HG03354 (cell line): ENCODE results near the gene BTBD16.

ENCODE experiments used
- ATAC-seq: cut with Tn5 transposase; IDR thresholded peaks from one replicate; pipeline ENCODE4 v1.9.1; 2021; ENCODE audit warnings: mild to moderate bottlenecking; ENCODE audit not compliant: unreplicated experiment, poor library complexity, severe bottlenecking

BTBD16 gene

GRCh38 chr10:122271076-122271475 is at the start of gene BTBD16:
BTBD16 (plus strand) TSS chr10:122271296; CDS start chr10:122275082, 3,786 bp downstream.
- no peak for ATAC-seq

GRCh38 chr10:122221958-122222357 is 49.1 kb upstream of the BTBD16 start:
- ATAC-seq: no peak

- ATAC-seq: no peak
These were observed 48.5 kb upstream of the BTBD16 start for GRCh38 chr10:122222638-122223037.

GRCh38 chr10:122224159-122224558 is 46.9 kb upstream of the BTBD16 start:
- no peak for ATAC-seq

GRCh38 chr10:122225330-122225729 is 45.8 kb upstream of the BTBD16 start:
- ATAC-seq: no peak

GRCh38 chr10:122227754-122228153 is 43.3 kb upstream of the BTBD16 start:
- ATAC-seq: no peak

GRCh38 chr10:122229666-122230065 is 41.4 kb upstream of the BTBD16 start:
- ATAC-seq: no peak

GRCh38 chr10:122230222-122230621 is 40.9 kb upstream of the BTBD16 start:
- no peak for ATAC-seq

- ATAC-seq: no peak
These were observed 38.3 kb upstream of the BTBD16 start for GRCh38 chr10:122232769-122233168.

GRCh38 chr10:122233857-122234348 is 37.2 kb upstream of the BTBD16 start:
- no peak for ATAC-seq

GRCh38 chr10:122234416-122234815 is 36.7 kb upstream of the BTBD16 start:
- no peak for ATAC-seq

- no peak for ATAC-seq
These were observed 34.3 kb upstream of the BTBD16 start for GRCh38 chr10:122236690-122237306.

GRCh38 chr10:122237331-122237990 is 33.6 kb upstream of the BTBD16 start:
- ATAC-seq: no peak

- ATAC-seq: no peak
These were observed 31.4 kb upstream of the BTBD16 start for GRCh38 chr10:122239578-122240257.

- ATAC-seq: no peak
These were observed 30.7 kb upstream of the BTBD16 start for GRCh38 chr10:122240401-122240800.

GRCh38 chr10:122241836-122242235 is 29.3 kb upstream of the BTBD16 start:
- ATAC-seq: no peak

- no peak for ATAC-seq
These were observed 27.5 kb upstream of the BTBD16 start for GRCh38 chr10:122243550-122243949.

GRCh38 chr10:122244001-122244975 is 26.8 kb upstream of the BTBD16 start:
- ATAC-seq: no peak

GRCh38 chr10:122245136-122245535 is 26.0 kb upstream of the BTBD16 start:
- ATAC-seq: no peak

GRCh38 chr10:122245897-122246296 is 25.2 kb upstream of the BTBD16 start:
- ATAC-seq: no peak
